ENCODE results near the gene SIRPG.

Gene SIRPG

DNA sequence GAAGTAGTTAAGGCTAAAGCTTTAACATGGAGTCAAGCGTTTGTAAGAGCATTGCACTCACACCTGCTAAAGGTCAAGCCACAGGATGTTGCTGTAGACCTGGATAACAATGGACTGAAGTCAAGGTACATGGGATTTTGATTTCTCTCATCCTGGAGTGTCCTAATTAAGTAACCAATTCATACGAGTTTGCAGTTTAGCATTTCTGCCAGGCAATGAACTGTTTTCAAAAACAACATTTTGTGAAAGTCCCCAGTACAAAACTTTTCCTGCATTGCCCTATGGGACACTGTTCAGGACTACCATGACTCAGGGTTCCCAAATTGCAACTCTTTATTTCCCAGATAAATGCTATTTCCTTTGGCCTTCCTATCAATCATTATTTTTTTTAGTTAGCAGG lies 20.4 kb downstream of the SIRPG start:
- Histone ChIP-seq H3K18ac (ENCODE audit: low read length) (no peak overlapping the region), H3K79me1 (ENCODE audit: low read depth, low read length) (no peaks in the 10 kb centered on the region), H4K91ac (ENCODE audit: low read depth, low read length, poor library complexity) (no peak overlapping the region), H2BK5ac (ENCODE audit: low read length) (no peak overlapping the region), H2BK15ac (ENCODE audit: low read length) (no peak overlapping the region), H3K4me1 (ENCODE audit: control insufficient read depth in 2 of 2, insufficient read depth in 1 of 2, low read depth in 1 of 2, low read length in 2 of 2) (no peaks in the 10 kb centered on the region), H2BK12ac (ENCODE audit: low read length) (no peak overlapping the region), H2BK120ac (ENCODE audit: low read depth, low read length) (no peak overlapping the region), H2AFZ (ENCODE audit: low read length) (no peak overlapping the region), H3K14ac (ENCODE audit: low read length) (no peak overlapping the region), H3K4me2 (ENCODE audit: insufficient read depth, low read length, poor library complexity, severe bottlenecking) (no peak overlapping the region), H2AK5ac (ENCODE audit: low read depth, low read length) (no peak overlapping the region), H3K36me3 (replicated peaks in 1 of 2; ENCODE audit: control insufficient read depth in 2 of 2, insufficient read depth in 2 of 2, low read length in 2 of 2) (no peaks in the 10 kb centered on the region), H3K23ac (ENCODE audit: low read depth, low read length, poor library complexity) (no peak overlapping the region), H3K9ac (ENCODE audit: low read depth, low read length, poor library complexity) (no peak overlapping the region), H4K8ac (ENCODE audit: low read depth, low read length) (no peak overlapping the region), H3K9me3 (replicated peaks in 1 of 2; ENCODE audit: control insufficient read depth in 2 of 2, insufficient read depth in 1 of 2, low read depth in 1 of 2, low read length in 2 of 2) (no peaks in the 10 kb centered on the region), H3K4ac (ENCODE audit: low read length) (no peak overlapping the region), H3K4me3 (ENCODE audit: low read length in 2 of 2) (no peak overlapping the region), H3K27ac (replicated peaks; ENCODE audit: low read length) (no peak overlapping the region), H3K27me3 (ENCODE audit: control insufficient read depth in 3 of 3, insufficient read depth in 3 of 3, low read depth in 1 of 3, low read length in 3 of 3) (peaks cover 0 to under 1% (median 0%) of the 10 kb centered on the region in 3 experiments)
- WGBS, 2 donors (ENCODE audit: extremely low coverage in 2 of 2, insufficient read length in 2 of 2, insufficient replicate concordance in 1 of 2), result no CpG with 5 or more reads among the region's 2 CpGs
- DNase-seq (ENCODE audit: low spot score), result no peak

DNA sequence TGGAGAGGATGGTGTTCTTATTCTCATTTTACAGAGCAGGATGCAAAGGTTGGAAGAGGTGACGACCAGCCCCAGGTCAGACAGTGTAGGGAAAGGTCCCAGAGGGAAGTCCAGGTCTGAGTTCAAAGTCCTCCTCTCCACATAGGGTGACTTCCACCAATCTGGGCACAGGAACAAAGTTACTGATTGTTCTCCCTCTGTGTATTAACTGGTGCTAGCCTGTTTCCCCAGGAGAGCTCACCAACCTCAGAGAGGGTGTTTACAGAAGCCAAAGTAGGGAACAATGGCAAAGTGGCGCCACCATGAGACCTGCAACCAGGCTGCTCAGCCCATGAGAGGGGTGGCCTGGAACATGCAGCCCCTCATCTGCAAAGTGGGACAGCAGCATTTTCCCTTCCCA lies 21.0 kb downstream of the SIRPG start:
- peaks cover 0 to 2% (median 0%) of the 10 kb centered on the region in 3 experiments for H3K27me3 ChIP-seq (ENCODE audit: control insufficient read depth in 3 of 3, insufficient read depth in 3 of 3, low read depth in 1 of 3, low read length in 3 of 3)
- no peak overlapping the region for H2BK15ac ChIP-seq (ENCODE audit: low read length)
- no peak overlapping the region for H2BK120ac ChIP-seq (ENCODE audit: low read depth, low read length)
- H4K8ac ChIP-seq (ENCODE audit: low read depth, low read length), result no peak overlapping the region
- H3K27ac ChIP-seq (replicated peaks; ENCODE audit: low read length), result no peak overlapping the region
- no peak overlapping the region for H3K4ac ChIP-seq (ENCODE audit: low read length)
- no peaks in the 10 kb centered on the region for H3K9me3 ChIP-seq (replicated peaks in 1 of 2; ENCODE audit: control insufficient read depth in 2 of 2, insufficient read depth in 1 of 2, low read depth in 1 of 2, low read length in 2 of 2)
- H3K23ac ChIP-seq (ENCODE audit: low read depth, low read length, poor library complexity), result no peak overlapping the region
- no peaks in the 10 kb centered on the region for H3K79me1 ChIP-seq (ENCODE audit: low read depth, low read length)
- no peaks in the 10 kb centered on the region for H3K4me1 ChIP-seq (ENCODE audit: control insufficient read depth in 2 of 2, insufficient read depth in 1 of 2, low read depth in 1 of 2, low read length in 2 of 2)
- H2AK5ac ChIP-seq (ENCODE audit: low read depth, low read length), result no peak overlapping the region
- DNase-seq (ENCODE audit: low spot score), result no peak
- H3K36me3 ChIP-seq (replicated peaks in 1 of 2; ENCODE audit: control insufficient read depth in 2 of 2, insufficient read depth in 2 of 2, low read length in 2 of 2), result no peaks in the 10 kb centered on the region
- no peak overlapping the region for H3K14ac ChIP-seq (ENCODE audit: low read length)
- no peak overlapping the region for H2BK12ac ChIP-seq (ENCODE audit: low read length)
- no peak overlapping the region for H3K9ac ChIP-seq (ENCODE audit: low read depth, low read length, poor library complexity)
- WGBS, 2 donors (ENCODE audit: extremely low coverage in 2 of 2, insufficient read length in 2 of 2, insufficient replicate concordance in 1 of 2), result no CpG with 5 or more reads among the region's 2 CpGs
- H3K4me3 ChIP-seq (ENCODE audit: low read length in 2 of 2), result no peak overlapping the region
- no peak overlapping the region for H2AFZ ChIP-seq (ENCODE audit: low read length)
- no peak overlapping the region for H3K4me2 ChIP-seq (ENCODE audit: insufficient read depth, low read length, poor library complexity, severe bottlenecking)
- no peak overlapping the region for H2BK5ac ChIP-seq (ENCODE audit: low read length)
- no peak overlapping the region for H3K18ac ChIP-seq (ENCODE audit: low read length)
- no peak overlapping the region for H4K91ac ChIP-seq (ENCODE audit: low read depth, low read length, poor library complexity)

DNA sequence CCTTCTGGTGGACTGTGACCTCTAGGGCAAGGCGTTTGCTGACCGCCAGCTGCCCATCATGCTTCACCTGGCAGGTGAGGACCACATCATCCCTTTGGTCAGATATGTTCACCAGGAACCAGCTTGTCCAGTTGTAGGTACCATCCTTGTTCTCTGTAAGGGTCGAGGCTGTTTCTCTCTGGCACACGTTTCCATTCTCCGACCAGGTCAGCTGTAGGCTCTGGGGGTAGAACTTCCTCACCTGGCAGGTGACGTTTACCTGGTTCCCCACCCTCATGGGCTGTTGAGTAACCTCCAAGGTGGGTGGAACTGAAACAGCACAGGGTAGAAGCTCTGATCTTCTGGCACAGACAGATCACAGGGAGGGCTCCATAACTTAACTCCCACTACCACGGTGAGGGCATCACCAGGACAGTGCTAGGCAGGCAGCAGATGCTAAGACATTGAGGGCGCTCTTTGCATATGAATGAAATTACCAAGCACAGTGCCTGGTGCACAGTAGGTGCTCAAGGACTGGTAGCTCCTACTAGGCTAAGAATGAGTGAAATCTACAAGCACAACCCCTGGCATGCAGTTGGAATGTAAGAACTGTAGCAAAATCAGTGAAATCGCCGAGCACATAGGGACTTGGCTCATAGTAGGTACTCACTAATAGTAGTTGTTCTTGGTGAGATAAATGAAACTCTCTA lies 22.1 kb downstream of the SIRPG start:
- no peak overlapping the region for H2BK15ac ChIP-seq (ENCODE audit: low read length)
- no peak overlapping the region for H4K8ac ChIP-seq (ENCODE audit: low read depth, low read length)
- H3K4me2 ChIP-seq (ENCODE audit: insufficient read depth, low read length, poor library complexity, severe bottlenecking), result no peak overlapping the region
- no peak overlapping the region for H2AFZ ChIP-seq (ENCODE audit: low read length)
- WGBS, 2 donors (ENCODE audit: extremely low coverage in 2 of 2, insufficient read length in 2 of 2, insufficient replicate concordance in 1 of 2), result no CpG with 5 or more reads among the region's 10 CpGs
- no peaks in the 10 kb centered on the region for H3K9me3 ChIP-seq (replicated peaks in 1 of 2; ENCODE audit: control insufficient read depth in 2 of 2, insufficient read depth in 1 of 2, low read depth in 1 of 2, low read length in 2 of 2)
- no peaks in the 10 kb centered on the region for H3K79me1 ChIP-seq (ENCODE audit: low read depth, low read length)
- H3K4ac ChIP-seq (ENCODE audit: low read length), result no peak overlapping the region
- no peak overlapping the region for H2BK120ac ChIP-seq (ENCODE audit: low read depth, low read length)
- no peak overlapping the region for H2BK5ac ChIP-seq (ENCODE audit: low read length)
- peaks cover 0 to 2% (median 0%) of the 10 kb centered on the region in 3 experiments for H3K27me3 ChIP-seq (ENCODE audit: control insufficient read depth in 3 of 3, insufficient read depth in 3 of 3, low read depth in 1 of 3, low read length in 3 of 3)
- no peak overlapping the region for H3K23ac ChIP-seq (ENCODE audit: low read depth, low read length, poor library complexity)
- H3K4me1 ChIP-seq (ENCODE audit: control insufficient read depth in 2 of 2, insufficient read depth in 1 of 2, low read depth in 1 of 2, low read length in 2 of 2), result no peaks in the 10 kb centered on the region
- no peak overlapping the region for H3K14ac ChIP-seq (ENCODE audit: low read length)
- H3K36me3 ChIP-seq (replicated peaks in 1 of 2; ENCODE audit: control insufficient read depth in 2 of 2, insufficient read depth in 2 of 2, low read length in 2 of 2), result no peaks in the 10 kb centered on the region
- no peak overlapping the region for H2BK12ac ChIP-seq (ENCODE audit: low read length)
- H3K4me3 ChIP-seq (ENCODE audit: low read length in 2 of 2), result no peak overlapping the region
- no peak overlapping the region for H4K91ac ChIP-seq (ENCODE audit: low read depth, low read length, poor library complexity)
- H3K9ac ChIP-seq (ENCODE audit: low read depth, low read length, poor library complexity), result no peak overlapping the region
- no peak overlapping the region for H3K27ac ChIP-seq (replicated peaks; ENCODE audit: low read length)
- H3K18ac ChIP-seq (ENCODE audit: low read length), result no peak overlapping the region
- no peak overlapping the region for H2AK5ac ChIP-seq (ENCODE audit: low read depth, low read length)
- no peak for DNase-seq (ENCODE audit: low spot score)

GRCh38 chr20:1633535-1633934 lies 24.0 kb downstream of the SIRPG start:
- no CpG with 5 or more reads among the region's 4 CpGs for WGBS, 2 donors (ENCODE audit: extremely low coverage in 2 of 2, insufficient read length in 2 of 2, insufficient replicate concordance in 1 of 2)
- H2AFZ ChIP-seq (ENCODE audit: low read length), result no peak overlapping the region

More at GRCh38 chr20:1633535-1633934, 24.0 kb downstream of the SIRPG start:
- Histone ChIP-seq H3K18ac (ENCODE audit: low read length) (no peak overlapping the region), H3K4me3 (ENCODE audit: low read length in 2 of 2) (no peak overlapping the region), H2BK12ac (ENCODE audit: low read length) (no peak overlapping the region), H3K79me1 (ENCODE audit: low read depth, low read length) (no peaks in the 10 kb centered on the region), H2BK120ac (ENCODE audit: low read depth, low read length) (no peak overlapping the region), H3K36me3 (replicated peaks in 1 of 2; ENCODE audit: control insufficient read depth in 2 of 2, insufficient read depth in 2 of 2, low read length in 2 of 2) (no peaks in the 10 kb centered on the region), H3K4ac (ENCODE audit: low read length) (no peak overlapping the region), H3K27ac (replicated peaks; ENCODE audit: low read length) (no peak overlapping the region), H4K91ac (ENCODE audit: low read depth, low read length, poor library complexity) (no peak overlapping the region), H3K4me1 (ENCODE audit: control insufficient read depth in 2 of 2, insufficient read depth in 1 of 2, low read depth in 1 of 2, low read length in 2 of 2) (no peaks in the 10 kb centered on the region), H2BK15ac (ENCODE audit: low read length) (no peak overlapping the region), H3K14ac (ENCODE audit: low read length) (no peak overlapping the region), H3K23ac (ENCODE audit: low read depth, low read length, poor library complexity) (no peak overlapping the region), H2BK5ac (ENCODE audit: low read length) (no peak overlapping the region), H2AK5ac (ENCODE audit: low read depth, low read length) (no peak overlapping the region), H3K9ac (ENCODE audit: low read depth, low read length, poor library complexity) (no peak overlapping the region), H3K4me2 (ENCODE audit: insufficient read depth, low read length, poor library complexity, severe bottlenecking) (no peak overlapping the region), H4K8ac (ENCODE audit: low read depth, low read length) (no peak overlapping the region), H3K27me3 (ENCODE audit: control insufficient read depth in 3 of 3, insufficient read depth in 3 of 3, low read depth in 1 of 3, low read length in 3 of 3) (peaks cover 0 to 2% (median 0%) of the 10 kb centered on the region in 3 experiments), H3K9me3 (replicated peaks in 1 of 2; ENCODE audit: control insufficient read depth in 2 of 2, insufficient read depth in 1 of 2, low read depth in 1 of 2, low read length in 2 of 2) (no peaks in the 10 kb centered on the region)
- no peak for DNase-seq (ENCODE audit: low spot score)
